ENCODE data around the gene ADAMTS16.

Gene ADAMTS16

GRCh38 chr5:5207828-5208227 is 67.7 kb downstream of the ADAMTS16 start:
- Histone ChIP-seq H3K79me2 (ENCODE audit: insufficient read depth, low read depth) (no peaks in the 10 kb centered on the region), H3K36me3 (ENCODE audit: insufficient read depth) (no peaks in the 10 kb centered on the region), H3K27me3 (ENCODE audit: insufficient read depth, low read depth) (no peaks in the 10 kb centered on the region), H3K9ac (no peak overlapping the region), H4K20me1 (ENCODE audit: insufficient read depth) (no peaks in the 10 kb centered on the region), H3K27ac (no peak overlapping the region), H3K4me2 (no peak overlapping the region), H3K4me1 (ENCODE audit: low read depth, poor library complexity, severe bottlenecking) (no peaks in the 10 kb centered on the region), H3K4me3 (IDR thresholded peaks at IDR 0.05; ENCODE audit: insufficient read depth, low read depth, low read length) (no peak overlapping the region), H2AFZ (ENCODE audit: low read depth) (no peak overlapping the region)
- TF ChIP-seq CTCF (conservative IDR thresholded peaks at IDR 0.05; ENCODE audit: low read depth, low read length): no peak

GRCh38 chr5:5209089-5209488 is 69.0 kb downstream of the ADAMTS16 start:
- H4K20me1 ChIP-seq (ENCODE audit: insufficient read depth): no peaks in the 10 kb centered on the region
- H3K4me2 ChIP-seq: no peak overlapping the region
- no peak for TF ChIP-seq CTCF (conservative IDR thresholded peaks at IDR 0.05; ENCODE audit: low read depth, low read length)
- no peaks in the 10 kb centered on the region for H3K4me1 ChIP-seq (ENCODE audit: low read depth, poor library complexity, severe bottlenecking)
- H3K79me2 ChIP-seq (ENCODE audit: insufficient read depth, low read depth): no peaks in the 10 kb centered on the region
- H3K36me3 ChIP-seq (ENCODE audit: insufficient read depth): no peaks in the 10 kb centered on the region
- H3K9ac ChIP-seq: no peak overlapping the region
- no peak overlapping the region for H2AFZ ChIP-seq (ENCODE audit: low read depth)
- no peak overlapping the region for H3K27ac ChIP-seq
- H3K27me3 ChIP-seq (ENCODE audit: insufficient read depth, low read depth): no peaks in the 10 kb centered on the region
- H3K4me3 ChIP-seq (IDR thresholded peaks at IDR 0.05; ENCODE audit: insufficient read depth, low read depth, low read length): no peak overlapping the region

- Histone ChIP-seq H3K79me2 (ENCODE audit: insufficient read depth, low read depth) (no peaks in the 10 kb centered on the region), H3K4me2 (no peak overlapping the region), H3K27ac (no peak overlapping the region), H3K36me3 (ENCODE audit: insufficient read depth) (no peaks in the 10 kb centered on the region), H3K9ac (no peak overlapping the region), H3K4me1 (ENCODE audit: low read depth, poor library complexity, severe bottlenecking) (no peaks in the 10 kb centered on the region), H2AFZ (ENCODE audit: low read depth) (no peak overlapping the region), H3K4me3 (IDR thresholded peaks at IDR 0.05; ENCODE audit: insufficient read depth, low read depth, low read length) (no peak overlapping the region), H3K27me3 (ENCODE audit: insufficient read depth, low read depth) (no peaks in the 10 kb centered on the region), H4K20me1 (ENCODE audit: insufficient read depth) (no peaks in the 10 kb centered on the region)
- TF ChIP-seq CTCF (conservative IDR thresholded peaks at IDR 0.05; ENCODE audit: low read depth, low read length): no peak
These were observed 69.6 kb downstream of the ADAMTS16 start for GRCh38 chr5:5209510-5210286.

- no peaks in the 10 kb centered on the region for H3K4me1 ChIP-seq (ENCODE audit: low read depth, poor library complexity, severe bottlenecking)
- no peak overlapping the region for H3K9ac ChIP-seq
- no peaks in the 10 kb centered on the region for H3K36me3 ChIP-seq (ENCODE audit: insufficient read depth)
- no peak overlapping the region for H3K27ac ChIP-seq
- H3K79me2 ChIP-seq (ENCODE audit: insufficient read depth, low read depth): no peaks in the 10 kb centered on the region
- H3K4me3 ChIP-seq (IDR thresholded peaks at IDR 0.05; ENCODE audit: insufficient read depth, low read depth, low read length): no peak overlapping the region
- no peaks in the 10 kb centered on the region for H3K27me3 ChIP-seq (ENCODE audit: insufficient read depth, low read depth)
- H2AFZ ChIP-seq (ENCODE audit: low read depth): no peak overlapping the region
- no peak overlapping the region for H3K4me2 ChIP-seq
- H4K20me1 ChIP-seq (ENCODE audit: insufficient read depth): no peaks in the 10 kb centered on the region
- no peak for TF ChIP-seq CTCF (conservative IDR thresholded peaks at IDR 0.05; ENCODE audit: low read depth, low read length)
These were observed 77.2 kb downstream of the ADAMTS16 start for GRCh38 chr5:5217371-5217770.

All from KMS-11 (cell line).